HK-2 (cell line): Measurements from ENCODE around the gene PRKACA.

Experiments used
- DNase-seq: peaks from one replicate; pipeline ENCODE4 v3.0.0-alpha.2; 2018; ENCODE audit not compliant: unreplicated experiment

Gene PRKACA

GRCh38 chr19:14093117-14093823, 24.3 kb downstream of the PRKACA start:
- DNase-seq = no peak

GRCh38 chr19:14091813-14092462, 25.6 kb downstream of the PRKACA start:
- DNase-seq = no peak

- DNase-seq = peak; percentile 55
Observed at GRCh38 chr19:14091081-14091812, 26.3 kb downstream of the PRKACA start.

GRCh38 chr19:14090509-14091080, 27.0 kb downstream of the PRKACA start, which contains the start of gene SAMD1:
TSS of gene SAMD1 (minus strand) at chr19:14090751.
- peak; percentile 86 for DNase-seq

- DNase-seq = peak; percentile 58
Observed at GRCh38 chr19:14089662-14090508, 27.7 kb downstream of the PRKACA start.

GRCh38 chr19:14089412-14089661, 28.2 kb downstream of the PRKACA start:
- DNase-seq = no peak

GRCh38 chr19:14088634-14089411, 28.7 kb downstream of the PRKACA start:
- no peak for DNase-seq

- no peak for DNase-seq
Observed at GRCh38 chr19:14086098-14086497, 31.5 kb downstream of the PRKACA start.

GRCh38 chr19:14085309-14085995, 32.1 kb downstream of the PRKACA start, which contains the start of gene C19orf67:
TSS of gene C19orf67 (minus strand) at chr19:14085783. CDS start at chr19:14085627, 156 bp downstream.
- DNase-seq = no peak

- no peak for DNase-seq
Observed at GRCh38 chr19:14082675-14082960, 34.9 kb downstream of the PRKACA start.

GRCh38 chr19:14081797-14082674, 35.5 kb downstream of the PRKACA start:
- no peak for DNase-seq

- peak; percentile 99 for DNase-seq
Observed at GRCh38 chr19:14080887-14081796, 36.4 kb downstream of the PRKACA start.

GRCh38 chr19:14078411-14078810, 39.2 kb downstream of the PRKACA start:
- DNase-seq = no peak

- DNase-seq = no peak
Observed at GRCh38 chr19:14073925-14074838, 43.4 kb downstream of the PRKACA start.

- DNase-seq = peak; percentile 79
Observed at GRCh38 chr19:14073261-14073924, 44.2 kb downstream of the PRKACA start.

GRCh38 chr19:14072535-14073260, 44.9 kb downstream of the PRKACA start, which contains the start of gene MISP3:
TSS of gene MISP3 (plus strand) at chr19:14072786. CDS start at chr19:14073310, 524 bp downstream.
- DNase-seq = peak; percentile 49
